Immature natural killer cell (primary cell): ENCODE measurements around the gene BRD8. TPM values are rescaled to one million over a fixed set of nuclear protein-coding genes. Genes with fewer than 3 reads are reported as not detected.
"Not testable (repeated sequence)": the region's sequence is repeated elsewhere in the genome, so short reads cannot be mapped to it uniquely, and the experiment has no call there.

Experiments
- DNase-seq, 3 donors: peaks; one replicate each; pipeline ENCODE4 v3.0.0; 2022; ENCODE audit warnings: mixed read lengths in 1 of 3
- H3K27ac Mint-ChIP-seq, 6 donors: one replicate each; pipeline ENCODE4 v1.8.0; 2020; ENCODE audit warnings: mixed read lengths in 6 of 6, mild to moderate bottlenecking in 5 of 6, inconsistent platforms in 4 of 6, moderate library complexity in 3 of 6
- H3K27me3 Mint-ChIP-seq, 3 donors: one replicate each; pipeline ENCODE4 v1.8.0; 2020 to 2021; ENCODE audit warnings: low read depth in 3 of 3, mild to moderate bottlenecking in 3 of 3, mixed read lengths in 3 of 3, moderate library complexity in 3 of 3, inconsistent platforms in 1 of 3
- H3K36me3 Mint-ChIP-seq, 3 donors: one replicate each; pipeline ENCODE4 v1.8.0; 2020; ENCODE audit warnings: mixed read lengths in 3 of 3, inconsistent platforms in 2 of 3, mild to moderate bottlenecking in 2 of 3
- H3K4me1 Mint-ChIP-seq, 2 donors: one replicate each; pipeline ENCODE4 v1.8.0; 2020; ENCODE audit warnings: inconsistent platforms in 2 of 2, mild to moderate bottlenecking in 2 of 2, mixed read lengths in 2 of 2, moderate library complexity in 1 of 2
- H3K4me3 Mint-ChIP-seq, 5 donors: one replicate each; pipeline ENCODE4 v1.8.0; 2020; ENCODE audit warnings: mild to moderate bottlenecking in 5 of 5, mixed read lengths in 5 of 5, inconsistent platforms in 3 of 5, moderate library complexity in 3 of 5
- H3K9me3 Mint-ChIP-seq, 6 donors: one replicate each; pipeline ENCODE4 v1.8.0; 2020; ENCODE audit warnings: mild to moderate bottlenecking in 6 of 6, mixed read lengths in 6 of 6, inconsistent platforms in 4 of 6, moderate library complexity in 3 of 6
- polyA plus RNA-seq, 3 donors: library from polyadenylated mRNA; unstranded; fragments of 300-500 nt; fragmentation: Illumina TruSeq; gene quantifications; one replicate each; pipeline ENCODE4 v1.2.3, GENCODE V29; 2021

Gene BRD8
- polyA plus RNA-seq, 3 donors from 2014 or later = 10.6 to 32.0 (median 16.8) TPM

DNA sequence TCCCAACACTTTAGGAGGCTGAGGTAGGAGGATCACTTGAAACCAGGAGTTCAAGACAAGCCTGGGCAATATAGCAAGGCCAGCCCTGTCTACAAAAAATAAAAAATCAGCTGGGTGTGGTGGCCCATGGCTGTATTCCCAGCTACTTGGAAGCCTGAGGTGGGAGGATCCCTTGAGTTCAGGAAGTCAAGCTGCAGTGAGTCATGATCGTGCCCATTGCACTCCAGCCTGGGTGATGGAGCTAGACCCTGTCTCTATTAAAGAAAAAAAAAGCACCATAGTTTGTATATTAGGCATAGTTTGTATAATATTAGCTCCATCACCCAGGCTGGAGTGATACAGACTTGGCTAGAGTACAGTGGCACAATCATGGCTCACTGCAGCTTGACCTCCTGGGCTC, 29.6 kb downstream of the BRD8 start:
- H3K9me3 Mint-ChIP-seq = no peaks in the 10 kb centered on the region
- H3K27me3 Mint-ChIP-seq = peaks cover 0 to 2% (median 0%) of the 10 kb centered on the region in 3 donors
- H3K36me3 Mint-ChIP-seq = no peaks in the 10 kb centered on the region

DNA sequence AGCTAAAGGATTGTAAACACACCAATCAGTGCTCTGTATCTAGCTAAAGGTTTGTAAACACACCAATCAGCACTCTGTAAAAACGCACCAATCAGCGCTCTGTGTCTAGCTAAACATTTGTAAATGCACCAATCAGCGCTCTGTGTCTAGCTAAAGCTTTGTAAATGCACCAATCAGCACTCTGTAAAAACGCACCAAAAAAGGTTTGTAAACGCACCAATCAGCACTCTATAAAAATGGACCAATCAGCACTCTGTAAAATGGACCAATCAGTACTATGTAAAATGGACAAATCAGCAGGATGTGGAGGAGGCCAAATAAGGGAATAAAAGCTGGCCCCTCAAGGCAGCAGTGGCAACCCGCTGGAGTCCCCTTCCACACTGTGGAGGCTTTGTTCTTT, 34.9 kb downstream of the BRD8 start:
- H3K27ac Mint-ChIP-seq, H3K9me3 Mint-ChIP-seq, H3K4me1 Mint-ChIP-seq, DNase-seq, H3K36me3 Mint-ChIP-seq, H3K27me3 Mint-ChIP-seq, H3K4me3 Mint-ChIP-seq: not testable (repeated sequence)

More for the DNA sequence above, 29.6 kb downstream of the BRD8 start:
- Mint-ChIP-seq H3K4me3 (no peak overlapping the region), H3K27ac (no peak overlapping the region), H3K4me1 (no peaks in the 10 kb centered on the region)
- no peak for DNase-seq

DNA sequence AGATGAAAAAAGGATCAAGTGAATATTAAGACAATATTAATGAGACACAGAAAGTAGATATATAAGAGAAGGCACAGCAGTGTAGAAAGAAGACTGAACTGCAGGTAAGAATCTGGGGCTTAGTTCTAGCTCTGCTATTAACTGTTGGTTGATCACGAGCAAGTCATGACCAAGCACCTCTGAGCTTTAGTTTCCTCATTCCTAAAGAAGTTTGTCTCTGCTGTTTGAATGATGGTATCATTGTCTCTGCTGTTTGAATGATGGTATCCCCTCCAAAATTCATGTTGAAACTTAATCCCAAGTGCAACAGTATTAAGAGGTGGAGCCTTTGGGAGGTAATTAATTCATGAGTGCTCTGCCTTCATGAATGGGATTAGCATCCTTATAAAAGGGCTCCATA, 36.7 kb downstream of the BRD8 start:
- Mint-ChIP-seq H3K27ac (no peak overlapping the region), H3K9me3 (no peaks in the 10 kb centered on the region), H3K4me3 (no peak overlapping the region), H3K4me1 (no peaks in the 10 kb centered on the region), H3K27me3 (peaks cover 0 to 10% (median 4%) of the 10 kb centered on the region in 3 donors), H3K36me3 (peaks cover 0 to 3% (median 0%) of the 10 kb centered on the region in 3 donors)
- DNase-seq = no peak

DNA sequence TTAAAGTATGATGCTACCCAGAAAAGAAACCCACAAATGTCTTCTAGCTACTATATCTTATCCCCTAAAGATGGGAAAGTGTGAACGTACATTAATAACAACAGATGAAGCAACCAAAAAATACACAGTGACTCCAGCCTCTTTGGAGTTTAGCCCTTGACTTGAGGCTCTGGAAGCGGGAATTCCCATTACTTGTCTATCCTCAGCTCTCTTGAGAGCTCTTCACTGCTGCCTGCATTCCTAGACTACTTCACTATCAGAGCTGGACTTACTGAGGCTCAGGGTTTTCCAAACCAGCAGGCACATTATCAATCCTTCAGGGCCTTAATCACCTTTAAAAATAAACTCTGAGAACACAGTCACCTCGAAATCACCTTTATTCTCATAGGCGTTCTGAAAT, 38.2 kb downstream of the BRD8 start:
- H3K27ac Mint-ChIP-seq = no peak overlapping the region
- H3K4me3 Mint-ChIP-seq = no peak overlapping the region
- peaks cover 0 to 3% (median 0%) of the 10 kb centered on the region in 3 donors for H3K36me3 Mint-ChIP-seq
- no peak for DNase-seq
- H3K9me3 Mint-ChIP-seq = no peaks in the 10 kb centered on the region
- H3K4me1 Mint-ChIP-seq = no peaks in the 10 kb centered on the region
- peaks cover 0 to 17% (median 4%) of the 10 kb centered on the region in 3 donors for H3K27me3 Mint-ChIP-seq

DNA sequence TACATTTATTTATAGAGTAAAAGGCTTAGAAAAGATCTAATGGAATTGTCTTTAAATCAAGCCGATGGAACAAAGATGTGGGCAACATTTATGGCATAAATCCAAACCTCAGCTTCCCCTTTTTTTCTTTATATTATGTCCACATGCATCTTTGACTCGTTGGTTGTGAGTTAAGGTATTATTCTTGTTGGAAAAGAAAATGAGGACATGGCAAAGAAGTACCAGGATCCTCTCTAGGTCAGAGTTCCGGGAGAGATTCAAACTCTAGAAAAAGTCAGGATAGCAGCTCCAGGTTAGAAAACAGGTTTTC, 38.7 kb downstream of the BRD8 start:
- Mint-ChIP-seq H3K27me3 (peaks cover 0 to 17% (median 4%) of the 10 kb centered on the region in 3 donors), H3K4me1 (no peaks in the 10 kb centered on the region), H3K9me3 (no peaks in the 10 kb centered on the region), H3K27ac (no peak overlapping the region), H3K36me3 (peaks cover 0 to 3% (median 0%) of the 10 kb centered on the region in 3 donors), H3K4me3 (peak overlapping the region in 1 of 5 donors; percentile 38)
- no peak for DNase-seq

DNA sequence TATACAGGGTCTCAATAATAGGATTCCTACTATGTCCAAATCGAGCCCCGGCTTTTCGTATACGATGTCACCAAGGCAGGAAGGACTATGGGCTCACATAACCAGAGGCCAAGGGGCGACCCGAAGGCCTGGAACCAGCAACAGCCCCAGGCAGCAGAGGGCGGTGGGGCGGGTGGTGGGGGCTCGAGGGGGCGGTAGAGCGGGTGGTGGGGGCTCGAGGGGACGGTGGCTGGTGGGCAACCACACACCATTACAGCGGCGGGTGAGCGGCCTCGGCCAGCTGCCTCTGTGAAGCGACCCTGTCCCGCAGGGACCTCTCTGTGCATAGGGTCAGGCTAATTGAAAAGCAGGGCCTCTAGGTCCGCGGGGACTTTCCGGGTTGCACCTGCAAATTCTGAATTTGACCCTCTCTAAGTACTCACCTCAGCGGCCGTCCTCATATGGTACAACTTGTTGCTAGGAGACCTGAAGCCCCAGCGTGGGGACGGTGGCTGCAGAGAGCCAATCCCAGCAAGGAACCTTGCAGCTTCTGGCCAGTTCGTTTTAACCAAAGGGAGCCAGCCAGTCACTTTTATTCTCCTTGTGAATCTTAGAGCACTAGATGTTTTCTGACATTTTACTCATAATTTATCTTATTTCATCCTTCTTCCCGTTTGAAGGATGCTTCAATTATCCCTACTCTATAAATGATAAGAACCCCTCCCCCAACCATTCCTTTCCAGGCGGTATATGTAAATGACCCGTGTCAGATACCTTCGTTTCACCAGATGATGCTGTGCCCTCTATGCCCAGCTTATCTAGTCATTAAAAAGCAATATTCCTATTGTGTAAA, 39.3 kb downstream of the BRD8 start, which contains the start of gene NME5:
Gene NME5 (minus strand): TSS at position 480 of the 832 bp plus-strand sequence. CDS start 648 bp downstream, outside the sequence.
- H3K27ac Mint-ChIP-seq = no peak within 1 kb of the TSS
- peak within 1 kb of the TSS in 1 of 5 donors; percentile 38 for H3K4me3 Mint-ChIP-seq
- no peak for DNase-seq
- H3K36me3 Mint-ChIP-seq = peaks cover 0 to 3% (median 0%) of the 10 kb centered on the region in 3 donors
- H3K27me3 Mint-ChIP-seq = peaks cover 0 to 17% (median 4%) of the 10 kb centered on the region in 3 donors
- H3K9me3 Mint-ChIP-seq = no peaks in the 10 kb centered on the region
- H3K4me1 Mint-ChIP-seq = no peaks in the 10 kb centered on the region

DNA sequence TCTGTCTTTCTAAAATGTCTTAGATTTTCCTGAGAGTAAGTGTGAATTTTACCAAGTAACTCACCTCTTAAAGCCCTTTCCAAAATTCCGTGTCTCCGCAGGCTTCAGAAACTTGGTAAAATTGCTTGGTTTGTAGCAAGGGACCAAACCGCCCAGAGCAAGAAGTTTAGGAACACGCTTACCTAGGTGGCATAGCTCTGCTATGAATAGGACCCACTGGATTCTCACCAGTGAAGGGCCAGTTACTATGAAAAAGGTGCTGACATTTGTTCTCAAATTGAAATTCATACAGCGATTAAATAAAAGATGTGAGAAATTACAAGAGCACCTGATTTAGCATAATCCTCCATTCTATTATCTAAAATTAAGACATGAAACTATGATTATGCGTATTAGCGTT, 45.9 kb downstream of the BRD8 start:
- Mint-ChIP-seq H3K36me3 (no peaks in the 10 kb centered on the region), H3K4me3 (peak overlapping the region in 1 of 5 donors; percentile 69), H3K27me3 (peaks cover 2 to 12% (median 3%) of the 10 kb centered on the region in 3 donors), H3K9me3 (no peaks in the 10 kb centered on the region), H3K27ac (no peak overlapping the region), H3K4me1 (peaks cover 0 to 2% of the 10 kb centered on the region in 2 donors)
- no peak for DNase-seq

DNA sequence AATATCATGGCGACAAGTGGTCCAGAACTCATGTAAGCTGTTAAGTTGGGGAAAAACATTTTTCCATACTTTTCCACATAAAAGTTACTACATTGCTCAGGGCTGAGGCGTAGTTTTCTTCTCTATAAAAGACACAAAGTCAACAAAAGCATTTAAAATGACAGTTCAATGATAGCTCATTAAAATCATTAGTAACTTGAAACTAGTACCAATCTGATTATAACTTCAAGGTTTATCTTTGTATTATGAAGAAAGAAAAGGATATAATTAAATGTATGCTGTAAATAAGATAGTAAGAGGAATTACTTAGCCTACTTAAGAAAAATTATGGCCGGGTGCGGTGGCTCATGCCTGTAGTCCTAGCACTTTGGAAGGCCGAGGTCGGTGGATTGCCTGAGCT, 49.1 kb downstream of the BRD8 start:
- H3K36me3 Mint-ChIP-seq = no peaks in the 10 kb centered on the region
- no peaks in the 10 kb centered on the region for H3K9me3 Mint-ChIP-seq
- H3K27ac Mint-ChIP-seq = no peak overlapping the region
- H3K4me3 Mint-ChIP-seq = no peak overlapping the region
- no peak for DNase-seq
- peaks cover 0 to 2% of the 10 kb centered on the region in 2 donors for H3K4me1 Mint-ChIP-seq
- H3K27me3 Mint-ChIP-seq = peaks cover 2 to 4% (median 3%) of the 10 kb centered on the region in 3 donors

DNA sequence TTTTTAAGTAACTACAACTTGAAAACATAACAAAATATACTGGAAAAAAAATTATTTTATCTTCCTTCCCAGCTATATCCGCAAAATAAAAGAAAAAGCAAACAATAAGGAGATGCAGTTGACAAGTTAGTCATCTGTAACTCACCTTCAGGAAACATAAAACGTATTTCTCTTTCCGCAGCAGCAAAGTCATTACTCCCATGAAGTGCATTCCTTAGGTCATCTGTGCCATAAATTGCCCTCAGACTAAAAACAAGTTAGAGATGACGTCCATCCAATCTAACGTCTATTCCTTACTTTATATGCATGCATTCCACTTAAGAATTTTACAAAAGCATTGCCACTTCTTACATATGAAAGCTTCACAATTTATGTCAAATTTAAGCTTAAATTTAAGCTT, 50.1 kb downstream of the BRD8 start:
- H3K27ac Mint-ChIP-seq = no peak overlapping the region
- DNase-seq = no peak
- no peak overlapping the region for H3K4me3 Mint-ChIP-seq
- H3K36me3 Mint-ChIP-seq = no peaks in the 10 kb centered on the region
- H3K9me3 Mint-ChIP-seq = no peaks in the 10 kb centered on the region
- peaks cover 0 to 2% of the 10 kb centered on the region in 2 donors for H3K4me1 Mint-ChIP-seq
- H3K27me3 Mint-ChIP-seq = peaks cover 2 to 7% (median 3%) of the 10 kb centered on the region in 3 donors

DNA sequence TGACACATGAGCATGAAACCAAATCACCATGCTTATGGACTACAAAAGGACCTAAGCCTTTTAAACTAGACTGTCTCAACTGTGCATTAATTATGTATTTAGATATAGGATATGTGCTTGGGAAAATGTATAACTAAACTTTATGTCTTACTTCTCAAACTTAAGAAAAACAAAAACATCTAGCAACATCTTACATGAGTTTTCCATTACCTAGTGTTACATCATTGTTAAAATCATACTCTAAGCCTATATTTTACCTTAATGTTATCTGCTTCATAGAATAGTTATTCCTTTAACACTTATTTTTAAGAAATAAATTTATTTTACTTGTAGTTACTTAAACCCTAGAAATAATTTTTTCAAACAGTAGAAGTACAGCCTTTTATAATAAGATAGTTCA, 63.2 kb downstream of the BRD8 start:
- DNase-seq = no peak
- Mint-ChIP-seq H3K27ac (no peak overlapping the region), H3K27me3 (peaks cover 3 to 4% (median 3%) of the 10 kb centered on the region in 3 donors), H3K4me3 (no peak overlapping the region), H3K4me1 (no peaks in the 10 kb centered on the region), H3K9me3 (no peaks in the 10 kb centered on the region), H3K36me3 (no peaks in the 10 kb centered on the region)

DNA sequence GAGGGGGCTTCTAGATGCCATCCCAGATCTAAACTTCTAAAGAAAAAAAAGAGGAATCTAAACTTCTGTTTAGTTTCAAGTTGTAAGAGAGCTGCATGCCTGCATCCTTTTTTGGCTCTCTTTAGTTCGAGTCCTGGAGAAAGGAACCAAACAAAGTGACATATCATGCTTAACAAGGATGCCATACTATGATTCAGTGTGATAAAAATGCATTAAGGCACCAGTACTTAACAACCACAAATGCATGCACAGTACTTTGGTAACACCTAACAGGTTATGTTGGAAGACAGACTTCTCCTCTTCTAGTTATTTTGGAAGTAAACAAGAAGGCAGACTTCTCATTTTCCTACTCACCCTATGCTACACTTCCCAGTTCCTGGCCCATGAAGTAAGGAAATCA, 66.5 kb downstream of the BRD8 start:
- no peak overlapping the region for H3K27ac Mint-ChIP-seq
- H3K27me3 Mint-ChIP-seq = peaks cover 3 to 8% (median 3%) of the 10 kb centered on the region in 3 donors
- H3K9me3 Mint-ChIP-seq = peaks cover 0 to 1% (median 0%) of the 10 kb centered on the region in 6 donors
- H3K4me3 Mint-ChIP-seq = no peak overlapping the region
- H3K36me3 Mint-ChIP-seq = no peaks in the 10 kb centered on the region
- H3K4me1 Mint-ChIP-seq = no peaks in the 10 kb centered on the region
- DNase-seq = no peak

DNA sequence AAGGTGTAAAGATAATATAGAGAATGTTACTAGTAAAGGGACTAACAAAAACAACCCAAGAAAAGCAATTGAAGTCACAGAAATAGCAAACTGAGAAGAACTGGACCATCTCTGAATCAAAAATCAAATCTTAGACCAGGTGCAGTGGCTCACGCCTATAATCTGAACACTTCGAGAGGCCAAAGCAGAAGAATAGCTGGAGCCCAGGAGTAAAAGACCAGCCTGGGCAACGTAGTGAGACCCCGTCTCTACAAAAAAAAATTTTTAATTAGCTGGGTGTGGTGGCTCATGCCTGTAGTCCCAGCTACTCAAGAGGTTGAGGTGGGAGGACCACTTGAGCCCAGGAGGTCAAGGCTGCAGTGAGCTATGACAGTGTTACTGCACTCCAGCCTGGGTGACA, 67.2 kb downstream of the BRD8 start:
- peaks cover 3 to 12% (median 3%) of the 10 kb centered on the region in 3 donors for H3K27me3 Mint-ChIP-seq
- H3K4me1 Mint-ChIP-seq = no peaks in the 10 kb centered on the region
- H3K4me3 Mint-ChIP-seq = no peak overlapping the region
- no peaks in the 10 kb centered on the region for H3K36me3 Mint-ChIP-seq
- no peak for DNase-seq
- no peak overlapping the region for H3K27ac Mint-ChIP-seq
- H3K9me3 Mint-ChIP-seq = peaks cover 0 to 1% (median 0%) of the 10 kb centered on the region in 6 donors

DNA sequence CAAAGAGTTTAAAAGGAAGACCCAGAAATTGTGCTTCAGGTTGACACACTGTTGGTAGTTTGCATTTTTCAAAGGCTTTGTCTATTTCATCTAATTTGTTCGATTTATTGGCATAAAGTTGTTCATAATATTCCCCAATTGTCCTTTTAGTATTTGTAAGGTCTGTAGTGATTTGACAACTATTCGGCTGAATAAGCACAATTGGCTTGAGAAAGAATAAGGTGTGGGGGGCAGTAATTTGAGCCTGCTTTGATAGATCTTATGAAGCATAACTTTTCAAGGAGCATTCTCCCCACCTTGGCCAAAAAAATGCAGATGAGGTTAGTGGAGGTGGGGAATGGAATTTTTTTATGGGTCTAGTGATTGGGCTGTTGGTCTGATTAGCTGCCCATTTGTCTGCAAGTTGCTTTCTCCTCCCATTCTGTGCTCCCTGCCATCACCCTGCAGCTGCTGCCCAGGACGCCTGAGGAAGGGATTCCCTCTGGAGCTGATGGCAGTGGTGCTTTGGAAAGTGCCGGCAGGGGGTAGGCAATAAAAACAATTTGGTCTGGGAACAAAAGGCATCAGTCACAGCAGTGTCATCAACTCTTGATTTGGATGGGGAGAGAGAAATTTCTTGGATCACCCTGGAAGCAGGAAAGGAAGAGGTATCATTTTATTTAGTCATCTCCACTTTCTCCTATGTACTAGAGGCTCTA, 68.0 kb downstream of the BRD8 start:
- no peak for DNase-seq
- H3K27me3 Mint-ChIP-seq = peaks cover 3 to 17% (median 3%) of the 10 kb centered on the region in 3 donors
- no peak overlapping the region for H3K4me3 Mint-ChIP-seq
- H3K27ac Mint-ChIP-seq = no peak overlapping the region
- H3K4me1 Mint-ChIP-seq = no peaks in the 10 kb centered on the region
- no peaks in the 10 kb centered on the region for H3K36me3 Mint-ChIP-seq
- peaks cover 0 to 1% (median 0%) of the 10 kb centered on the region in 6 donors for H3K9me3 Mint-ChIP-seq
